ENCODE results near the gene LRRC41.
"Not testable (repeated sequence)": the region's sequence is repeated elsewhere in the genome, so short reads cannot be mapped to it uniquely, and the experiment has no call there.

The LRRC41 gene

GRCh38 chr1:46335081-46335480 is 31.7 kb upstream of the LRRC41 start:
- Histone ChIP-seq H3K36me3 (ENCODE audit: control insufficient read depth, insufficient read depth, low read length) (no peaks in the 10 kb centered on the region), H3K27me3 (replicated peaks; ENCODE audit: control insufficient read depth, insufficient read depth, low read length) (no peaks in the 10 kb centered on the region), H3K4me3 (replicated peaks; ENCODE audit: low read depth, low read length) (no peak overlapping the region)
- no peak for DNase-seq (ENCODE audit: extremely low read depth, insufficient read length)
- TF ChIP-seq CTCF (IDR thresholded peaks at IDR 0.05; ENCODE audit: insufficient read depth, low read length, poor library complexity, severe bottlenecking), result no peak

GRCh38 chr1:46334030-46334384 is 30.6 kb upstream of the LRRC41 start:
- DNase-seq (ENCODE audit: extremely low read depth, insufficient read length), result no peak
- Histone ChIP-seq H3K27me3 (replicated peaks; ENCODE audit: control insufficient read depth, insufficient read depth, low read length) (no peaks in the 10 kb centered on the region), H3K4me3 (replicated peaks; ENCODE audit: low read depth, low read length) (no peak overlapping the region), H3K36me3 (ENCODE audit: control insufficient read depth, insufficient read depth, low read length) (no peaks in the 10 kb centered on the region)
- no peak for TF ChIP-seq CTCF (IDR thresholded peaks at IDR 0.05; ENCODE audit: insufficient read depth, low read length, poor library complexity, severe bottlenecking)

GRCh38 chr1:46333300-46334029 is 30.0 kb upstream of the LRRC41 start:
- Histone ChIP-seq H3K4me3 (replicated peaks; ENCODE audit: low read depth, low read length) (no peak overlapping the region), H3K36me3 (ENCODE audit: control insufficient read depth, insufficient read depth, low read length) (no peaks in the 10 kb centered on the region), H3K27me3 (replicated peaks; ENCODE audit: control insufficient read depth, insufficient read depth, low read length) (no peaks in the 10 kb centered on the region)
- DNase-seq (ENCODE audit: extremely low read depth, insufficient read length), result peak; percentile 48
- peak; percentile 50 for TF ChIP-seq CTCF (IDR thresholded peaks at IDR 0.05; ENCODE audit: insufficient read depth, low read length, poor library complexity, severe bottlenecking)

- H3K36me3 ChIP-seq (ENCODE audit: control insufficient read depth, insufficient read depth, low read length); H3K27me3 ChIP-seq (replicated peaks; ENCODE audit: control insufficient read depth, insufficient read depth, low read length): not testable (repeated sequence)
- DNase-seq (ENCODE audit: extremely low read depth, insufficient read length), result peak; percentile 75
- peak overlapping the region; percentile 82 for H3K4me3 ChIP-seq (replicated peaks; ENCODE audit: low read depth, low read length)
These were observed 28.5 kb upstream of the LRRC41 start for GRCh38 chr1:46331786-46332540.

GRCh38 chr1:46330381-46330780 is 27.0 kb upstream of the LRRC41 start:
- not testable (repeated sequence) for H3K36me3 ChIP-seq (ENCODE audit: control insufficient read depth, insufficient read depth, low read length); H3K27me3 ChIP-seq (replicated peaks; ENCODE audit: control insufficient read depth, insufficient read depth, low read length); DNase-seq (ENCODE audit: extremely low read depth, insufficient read length)
- peak overlapping the region; percentile 56 for H3K4me3 ChIP-seq (replicated peaks; ENCODE audit: low read depth, low read length)

GRCh38 chr1:46329807-46330206 is 26.4 kb upstream of the LRRC41 start:
- not testable (repeated sequence) for DNase-seq (ENCODE audit: extremely low read depth, insufficient read length); H3K27me3 ChIP-seq (replicated peaks; ENCODE audit: control insufficient read depth, insufficient read depth, low read length); H3K36me3 ChIP-seq (ENCODE audit: control insufficient read depth, insufficient read depth, low read length)
- H3K4me3 ChIP-seq (replicated peaks; ENCODE audit: low read depth, low read length), result peak overlapping the region; percentile 56

- H3K4me3 ChIP-seq (replicated peaks; ENCODE audit: low read depth, low read length), result peak overlapping the region; percentile 36
- H3K27me3 ChIP-seq (replicated peaks; ENCODE audit: control insufficient read depth, insufficient read depth, low read length); H3K36me3 ChIP-seq (ENCODE audit: control insufficient read depth, insufficient read depth, low read length); DNase-seq (ENCODE audit: extremely low read depth, insufficient read length): not testable (repeated sequence)
These were observed 24.8 kb upstream of the LRRC41 start for GRCh38 chr1:46328182-46328581.

- H3K4me3 ChIP-seq (replicated peaks; ENCODE audit: low read depth, low read length), result peak overlapping the region; percentile 23
- DNase-seq (ENCODE audit: extremely low read depth, insufficient read length), result peak; percentile 50
- not testable (repeated sequence) for H3K36me3 ChIP-seq (ENCODE audit: control insufficient read depth, insufficient read depth, low read length); H3K27me3 ChIP-seq (replicated peaks; ENCODE audit: control insufficient read depth, insufficient read depth, low read length)
These were observed 22.1 kb upstream of the LRRC41 start for GRCh38 chr1:46325285-46326076.

GRCh38 chr1:46322191-46322590 is 18.8 kb upstream of the LRRC41 start:
- not testable (repeated sequence) for H3K36me3 ChIP-seq (ENCODE audit: control insufficient read depth, insufficient read depth, low read length); H3K4me3 ChIP-seq (replicated peaks; ENCODE audit: low read depth, low read length); H3K27me3 ChIP-seq (replicated peaks; ENCODE audit: control insufficient read depth, insufficient read depth, low read length); DNase-seq (ENCODE audit: extremely low read depth, insufficient read length)

GRCh38 chr1:46319960-46320914 is 16.8 kb upstream of the LRRC41 start:
- H3K36me3 ChIP-seq (ENCODE audit: control insufficient read depth, insufficient read depth, low read length); DNase-seq (ENCODE audit: extremely low read depth, insufficient read length); H3K4me3 ChIP-seq (replicated peaks; ENCODE audit: low read depth, low read length); H3K27me3 ChIP-seq (replicated peaks; ENCODE audit: control insufficient read depth, insufficient read depth, low read length): not testable (repeated sequence)
